B cell (primary cell): ENCODE data around the gene PON3.

ENCODE experiments used
- EZH2 ChIP-seq: IDR thresholded peaks from 2 replicates; pipeline ENCODE4 v1.6.1; 2012; ENCODE audit warnings: borderline replicate concordance, low read depth, mild to moderate bottlenecking, moderate library complexity, low read length; ENCODE audit not compliant: insufficient read depth, poor library complexity, severe bottlenecking
- TF ChIP-seq, protein P1 (sequence below): fragments of 200-600 bp; IDR thresholded peaks from one replicate; pipeline ENCODE4 v1.8.0; 2022; ENCODE audit warnings: antibody characterized with exemption, mild to moderate bottlenecking

DNA sequence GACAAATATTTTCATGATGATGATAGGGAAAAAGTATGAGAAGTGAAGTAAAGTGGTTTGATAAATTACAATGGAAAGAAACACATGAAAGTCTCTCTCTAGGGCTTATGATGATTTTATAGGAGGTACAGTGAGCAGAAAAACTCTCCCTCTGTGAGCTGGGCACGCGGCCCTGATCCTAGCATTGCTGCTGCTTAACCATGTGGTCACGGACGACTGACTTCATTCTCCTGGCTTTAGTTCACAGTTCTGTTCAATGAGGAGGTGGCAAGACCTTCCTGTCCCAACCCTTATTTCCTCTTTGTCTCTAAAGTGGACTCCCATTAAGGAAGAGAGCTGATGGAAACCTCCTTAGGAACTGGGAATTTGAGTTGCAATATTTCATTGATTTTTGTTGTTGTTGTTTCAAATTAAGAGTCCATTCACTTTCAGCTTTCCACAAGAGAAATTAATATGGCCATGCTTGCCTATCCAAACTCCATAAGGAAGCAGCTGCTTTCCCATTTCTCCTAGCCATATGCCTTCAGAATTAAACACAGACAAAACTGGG lies 8.2 kb upstream of the PON3 start:
- TF ChIP-seq, protein P1, sequence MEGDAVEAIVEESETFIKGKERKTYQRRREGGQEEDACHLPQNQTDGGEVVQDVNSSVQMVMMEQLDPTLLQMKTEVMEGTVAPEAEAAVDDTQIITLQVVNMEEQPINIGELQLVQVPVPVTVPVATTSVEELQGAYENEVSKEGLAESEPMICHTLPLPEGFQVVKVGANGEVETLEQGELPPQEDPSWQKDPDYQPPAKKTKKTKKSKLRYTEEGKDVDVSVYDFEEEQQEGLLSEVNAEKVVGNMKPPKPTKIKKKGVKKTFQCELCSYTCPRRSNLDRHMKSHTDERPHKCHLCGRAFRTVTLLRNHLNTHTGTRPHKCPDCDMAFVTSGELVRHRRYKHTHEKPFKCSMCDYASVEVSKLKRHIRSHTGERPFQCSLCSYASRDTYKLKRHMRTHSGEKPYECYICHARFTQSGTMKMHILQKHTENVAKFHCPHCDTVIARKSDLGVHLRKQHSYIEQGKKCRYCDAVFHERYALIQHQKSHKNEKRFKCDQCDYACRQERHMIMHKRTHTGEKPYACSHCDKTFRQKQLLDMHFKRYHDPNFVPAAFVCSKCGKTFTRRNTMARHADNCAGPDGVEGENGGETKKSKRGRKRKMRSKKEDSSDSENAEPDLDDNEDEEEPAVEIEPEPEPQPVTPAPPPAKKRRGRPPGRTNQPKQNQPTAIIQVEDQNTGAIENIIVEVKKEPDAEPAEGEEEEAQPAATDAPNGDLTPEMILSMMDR: no peak
- no peak for TF ChIP-seq EZH2
